ENCODE measurements around the gene MEG3.

Gene MEG3

DNA sequence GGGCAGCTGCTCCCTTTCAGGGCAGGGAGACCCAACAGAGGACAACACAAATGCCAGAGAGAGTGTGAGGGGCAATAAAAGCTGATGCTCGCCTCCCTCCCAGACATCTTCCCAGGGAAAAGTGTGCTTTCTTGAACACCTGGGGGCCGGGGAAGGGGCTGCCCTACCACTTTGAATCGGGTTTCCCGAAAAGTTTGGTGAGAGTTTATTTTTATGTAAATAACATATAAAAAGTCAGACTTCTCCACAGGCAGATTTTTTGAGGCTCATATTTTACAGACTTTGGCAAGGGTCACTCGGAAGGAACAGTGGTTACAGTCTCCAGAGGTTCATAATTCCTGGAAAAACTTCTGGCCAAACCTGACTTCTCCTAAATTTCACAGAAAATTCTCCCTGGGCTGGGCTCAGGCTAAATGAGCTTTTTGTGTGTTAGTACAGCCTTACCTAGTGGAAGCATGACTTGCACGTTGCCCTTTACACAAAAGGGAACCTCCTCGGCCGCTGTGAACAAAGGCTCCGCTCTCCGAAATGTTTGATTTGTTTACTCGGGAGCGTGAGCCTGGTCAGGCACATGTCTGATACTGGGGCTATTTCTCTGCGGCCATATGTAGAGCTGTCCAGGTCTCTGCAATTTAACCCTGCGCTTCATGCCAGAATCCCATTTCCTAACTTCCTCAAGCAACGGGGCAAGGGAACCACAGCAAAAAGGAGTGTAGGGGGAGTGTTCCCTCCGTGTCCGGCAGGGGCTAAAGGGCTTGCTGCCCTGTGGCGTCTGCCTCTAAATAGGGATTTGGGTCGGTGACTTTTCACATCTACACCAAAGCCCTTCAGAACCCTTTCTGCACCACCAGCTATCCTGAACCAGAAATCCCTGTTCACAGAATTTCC is 74.2 kb downstream of the MEG3 start:
- DNase-seq: peak; percentile 81

DNA sequence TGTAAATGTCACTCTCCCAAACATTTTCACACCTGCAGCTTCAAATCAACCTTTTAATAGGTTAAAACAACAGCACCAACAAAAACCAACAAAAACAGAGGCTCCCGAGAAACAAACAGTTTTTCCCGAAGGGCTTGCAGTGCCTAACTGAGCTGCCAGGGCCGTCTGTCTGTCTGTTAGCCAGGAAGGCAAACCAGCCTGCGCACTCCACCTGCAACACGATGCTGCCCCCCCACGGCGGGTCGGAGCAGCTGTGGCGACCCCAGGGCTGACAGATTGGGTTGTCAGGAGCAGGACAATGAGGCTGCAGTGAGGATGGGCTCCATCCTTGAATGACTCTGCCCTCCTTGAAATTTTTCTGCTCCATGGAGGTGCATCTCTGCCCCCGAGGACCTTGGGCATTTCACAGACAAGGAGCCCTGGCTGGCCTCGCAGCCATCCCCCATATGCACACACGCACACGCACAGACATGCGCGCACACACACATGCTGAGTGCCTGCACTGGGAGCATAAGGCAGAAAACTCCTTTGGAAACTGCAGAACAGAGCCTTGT is 75.0 kb downstream of the MEG3 start:
- peak; percentile 78 for DNase-seq

DNA sequence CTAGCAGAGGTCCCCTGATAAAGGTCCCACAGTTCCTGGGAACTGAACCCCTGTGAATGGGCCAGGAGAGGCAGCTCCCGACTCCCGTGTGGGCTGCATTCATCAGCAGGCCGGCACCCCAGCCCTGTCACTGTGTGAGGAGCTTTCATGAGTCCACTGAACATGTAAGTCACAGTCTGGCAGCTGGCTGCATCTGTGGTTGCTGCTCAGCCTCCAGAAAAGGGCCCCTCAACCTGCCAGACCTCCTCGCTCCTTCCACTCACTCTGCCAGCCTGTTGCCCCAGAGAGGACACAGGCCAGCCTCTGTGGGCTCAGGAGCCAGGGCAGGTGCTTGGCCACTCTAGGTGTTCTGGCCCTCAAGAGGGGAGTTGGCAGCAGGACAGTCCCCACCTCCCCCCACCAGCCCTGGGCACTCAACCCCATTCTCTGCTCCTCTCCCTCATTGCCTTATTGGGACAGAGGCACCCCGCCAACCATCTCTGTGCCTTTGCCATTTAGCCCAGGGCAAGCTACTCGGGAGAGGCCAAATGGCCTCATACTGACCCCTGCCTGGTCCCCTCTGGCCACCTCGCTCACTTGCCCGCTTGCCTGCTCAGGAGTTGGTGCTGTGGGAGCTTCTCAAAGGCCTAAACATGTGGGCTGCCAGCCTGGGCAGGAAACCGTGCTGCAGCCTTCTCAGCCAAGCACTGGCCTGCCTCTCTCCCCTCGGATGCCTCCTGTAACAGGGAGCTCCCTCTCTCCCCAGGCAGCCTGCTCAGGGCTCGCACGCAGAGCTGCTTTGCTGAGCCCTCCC is 75.7 kb downstream of the MEG3 start:
- peak; percentile 40 for DNase-seq

DNA sequence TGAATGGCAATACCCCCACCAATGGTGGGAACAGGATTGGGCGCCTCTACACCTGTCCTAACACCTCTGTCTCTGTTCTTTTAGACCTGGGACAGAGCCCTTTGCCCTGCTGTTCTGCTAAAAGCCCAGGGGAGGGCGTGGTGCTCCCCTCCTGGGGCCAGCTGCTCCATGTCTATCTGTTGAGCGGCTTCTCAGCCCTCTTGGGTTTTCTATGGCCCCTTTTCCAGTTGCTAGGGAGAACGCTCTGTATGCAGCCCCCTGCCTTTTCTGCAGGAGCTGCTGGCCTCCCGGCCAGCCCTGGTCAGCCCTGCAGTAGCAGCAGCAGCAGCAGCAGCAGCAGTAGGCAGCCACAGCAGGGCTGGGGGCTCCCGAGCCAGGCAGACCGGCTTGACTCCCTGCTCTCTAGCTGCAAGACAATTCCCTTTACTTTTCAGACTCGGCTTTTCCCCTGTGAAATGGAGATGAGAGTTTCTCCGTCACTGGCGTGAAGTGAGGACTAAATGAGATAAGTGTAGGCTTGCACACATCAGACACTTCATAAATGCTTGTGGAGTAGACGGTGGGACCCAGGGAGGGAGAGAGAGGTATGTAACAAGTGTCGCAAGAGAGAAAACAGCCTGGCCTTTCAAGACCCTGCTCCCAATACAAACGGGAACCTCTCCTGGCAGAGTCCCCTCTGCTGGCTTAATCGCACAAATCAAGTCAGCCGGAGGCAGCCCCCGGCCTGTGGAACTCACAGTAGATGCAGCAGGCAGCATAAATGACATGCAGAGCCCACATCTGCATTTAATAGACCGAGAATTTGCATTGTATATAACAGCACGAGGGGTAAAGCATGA is 76.6 kb downstream of the MEG3 start:
- DNase-seq: peak; percentile 31

DNA sequence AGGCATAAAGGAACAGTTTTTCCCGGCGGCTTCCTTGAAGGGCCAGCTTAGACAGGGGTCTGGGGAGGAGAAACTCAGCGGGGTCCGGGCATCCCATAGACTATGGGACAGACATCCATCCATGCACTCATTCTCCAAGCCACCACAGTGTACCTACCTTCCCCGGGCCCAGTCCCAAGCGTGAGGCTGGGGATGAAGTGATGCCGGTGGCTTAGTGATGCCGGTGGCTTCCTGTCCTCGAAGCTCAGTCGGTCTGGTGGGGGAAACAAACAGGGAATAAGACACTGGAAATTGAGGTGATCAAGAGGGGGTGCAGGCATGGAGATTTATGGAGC is 77.2 kb downstream of the MEG3 start:
- DNase-seq: no peak

DNA sequence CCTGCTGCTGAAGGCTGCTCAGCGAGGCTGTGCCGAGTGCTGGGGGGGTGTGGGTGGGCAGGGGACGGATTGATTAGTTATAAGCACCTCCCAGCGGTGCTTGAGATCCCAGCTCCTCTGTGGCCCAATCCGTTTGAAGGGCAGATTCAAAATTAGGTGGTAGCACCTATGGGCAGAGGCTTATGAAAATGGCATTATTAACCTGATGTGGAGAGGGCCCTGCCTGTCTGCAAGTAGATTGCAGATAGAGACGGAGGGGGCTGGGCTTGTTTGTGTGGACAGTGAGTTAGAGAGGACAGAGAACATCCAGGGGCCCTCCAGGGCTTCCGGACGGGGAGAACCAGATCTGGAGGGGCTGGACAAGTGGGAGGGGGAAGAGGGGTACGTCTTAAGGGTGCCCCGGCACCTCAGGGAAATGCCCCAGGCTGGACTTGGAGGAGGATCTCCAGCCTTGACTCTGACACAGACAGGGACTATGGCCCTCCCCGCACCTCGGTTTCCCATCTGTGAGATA is 77.8 kb downstream of the MEG3 start, which contains the start of gene RTL1:
RTL1 (minus strand) TSS at position 51 of the 514 bp plus-strand sequence. CDS start 18,934 bp downstream, outside the sequence.
- no peak for DNase-seq

DNA sequence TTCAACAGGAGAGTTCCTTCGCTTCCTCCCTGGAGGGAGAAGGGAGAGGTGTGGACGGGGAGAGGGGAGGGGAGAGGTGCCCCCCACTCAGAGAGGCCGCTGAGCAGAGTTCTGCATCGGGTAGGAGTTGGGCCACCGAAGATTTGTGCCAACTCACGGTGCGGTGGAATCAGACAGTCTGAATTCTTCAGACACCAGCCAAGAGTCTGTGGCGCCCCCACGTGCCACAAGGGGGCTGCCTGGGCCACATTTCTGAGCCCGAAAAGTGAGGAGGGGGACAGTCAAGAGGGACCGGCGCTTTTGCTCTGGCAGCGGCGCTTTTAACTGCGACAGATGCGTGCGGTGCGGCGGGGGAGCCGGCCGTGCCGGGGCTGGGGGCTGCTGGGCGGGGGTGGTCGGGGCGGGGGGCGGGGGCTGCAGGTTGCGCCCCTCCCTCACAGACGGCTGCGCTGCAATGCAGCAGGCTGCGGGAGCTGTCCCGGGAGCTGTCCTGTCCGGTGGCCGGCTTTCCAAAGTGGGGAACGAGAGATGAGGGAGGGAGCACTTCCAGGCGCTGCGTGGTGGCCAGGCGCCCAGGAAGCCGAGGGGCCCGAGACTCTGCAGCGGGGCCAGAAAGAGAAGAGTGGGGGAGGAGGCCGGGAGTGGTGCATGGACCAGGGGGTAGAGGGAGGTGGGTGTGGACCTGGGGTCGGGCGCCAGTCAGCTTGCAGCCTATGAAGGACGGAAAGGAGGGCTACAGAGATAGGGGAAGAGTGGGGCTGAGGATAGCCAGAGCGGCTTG is 78.6 kb downstream of the MEG3 start:
- peak; percentile 63 for DNase-seq

DNA sequence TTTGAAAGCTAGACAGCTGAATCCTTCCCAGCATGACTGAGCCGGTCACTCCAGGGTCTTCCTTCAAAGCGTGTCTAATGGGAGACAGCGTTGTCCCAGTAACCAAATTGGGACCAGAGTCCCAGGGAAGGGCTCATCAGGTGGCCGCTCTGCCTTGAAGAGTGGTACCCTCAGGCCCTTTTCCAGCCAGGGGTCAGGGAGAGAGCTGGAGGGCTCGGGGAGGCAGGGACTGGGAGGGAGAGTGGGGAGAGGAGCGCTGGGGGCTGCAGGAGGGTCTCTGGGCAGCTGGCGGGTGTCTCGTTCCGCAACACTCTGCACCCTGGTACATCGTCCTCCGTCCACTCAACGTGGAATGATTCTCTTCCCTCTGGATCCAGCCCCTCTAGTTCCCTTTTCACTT is 79.2 kb downstream of the MEG3 start:
- DNase-seq: no peak

DNA sequence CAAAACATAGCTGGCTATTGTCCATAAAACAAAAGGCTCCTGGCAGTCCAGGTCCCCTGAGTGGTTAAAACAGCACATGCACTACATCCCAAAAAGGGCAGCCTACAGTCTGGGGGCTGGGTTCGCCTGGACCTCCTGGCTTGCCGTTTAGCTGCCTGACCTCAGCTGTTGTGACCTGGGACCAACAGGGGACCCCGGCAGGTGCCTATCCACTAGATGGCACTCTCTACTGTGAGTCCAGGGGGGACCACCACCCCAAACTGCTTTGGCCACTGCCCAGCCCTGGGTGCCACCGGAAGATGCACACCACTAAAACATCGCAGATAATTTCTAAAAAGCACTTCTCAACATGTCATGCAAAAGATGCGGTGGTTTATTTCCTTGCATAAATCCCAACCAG is 80.5 kb downstream of the MEG3 start:
- no peak for DNase-seq

DNA sequence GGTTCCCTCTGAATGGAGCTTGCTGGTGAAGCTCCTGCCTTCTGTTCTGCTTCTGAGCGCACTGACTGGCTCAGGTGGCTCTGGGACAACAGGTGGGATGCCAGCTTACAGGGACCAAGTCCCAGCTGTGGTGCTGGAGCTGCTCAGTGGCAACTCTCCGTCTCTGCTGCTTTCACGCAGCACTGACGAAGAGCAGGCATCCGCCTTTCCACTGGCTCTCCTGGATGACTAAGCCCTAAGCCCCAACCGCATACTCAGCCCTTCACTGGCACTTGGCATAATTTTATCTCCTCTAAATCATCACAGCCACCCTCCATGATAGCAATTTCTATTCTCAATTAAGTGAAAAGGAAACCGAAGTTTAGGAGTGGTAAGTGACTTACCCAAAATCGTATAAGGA is 81.3 kb downstream of the MEG3 start:
- DNase-seq: no peak

DNA sequence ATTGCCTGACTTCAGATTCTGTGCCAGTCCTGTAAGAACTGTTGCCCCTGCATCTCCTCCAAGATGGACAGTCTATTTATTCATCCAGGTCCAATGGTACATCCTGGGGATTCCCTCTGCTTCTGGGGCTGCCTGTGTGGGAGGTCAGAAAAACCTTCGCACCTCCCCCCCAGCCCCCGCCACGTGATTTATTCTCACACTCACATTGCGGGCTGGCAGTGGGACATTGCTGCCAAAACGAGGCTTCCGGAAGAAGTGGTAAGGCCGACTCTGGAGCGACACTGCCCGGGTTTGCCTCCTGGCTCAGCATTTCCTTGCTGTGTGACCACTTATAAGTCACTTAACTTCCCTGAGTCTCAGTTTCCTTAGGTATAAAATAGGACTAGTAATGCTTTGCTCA is 83.5 kb downstream of the MEG3 start:
- DNase-seq: no peak

Data from femur (tissue), 1 donor.